ENCODE data around the gene CHST14.
A peak's percentile ranks its signal among the peaks of the same experiment; 100 is the strongest.

The CHST14 gene, protein sequence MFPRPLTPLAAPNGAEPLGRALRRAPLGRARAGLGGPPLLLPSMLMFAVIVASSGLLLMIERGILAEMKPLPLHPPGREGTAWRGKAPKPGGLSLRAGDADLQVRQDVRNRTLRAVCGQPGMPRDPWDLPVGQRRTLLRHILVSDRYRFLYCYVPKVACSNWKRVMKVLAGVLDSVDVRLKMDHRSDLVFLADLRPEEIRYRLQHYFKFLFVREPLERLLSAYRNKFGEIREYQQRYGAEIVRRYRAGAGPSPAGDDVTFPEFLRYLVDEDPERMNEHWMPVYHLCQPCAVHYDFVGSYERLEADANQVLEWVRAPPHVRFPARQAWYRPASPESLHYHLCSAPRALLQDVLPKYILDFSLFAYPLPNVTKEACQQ

DNA sequence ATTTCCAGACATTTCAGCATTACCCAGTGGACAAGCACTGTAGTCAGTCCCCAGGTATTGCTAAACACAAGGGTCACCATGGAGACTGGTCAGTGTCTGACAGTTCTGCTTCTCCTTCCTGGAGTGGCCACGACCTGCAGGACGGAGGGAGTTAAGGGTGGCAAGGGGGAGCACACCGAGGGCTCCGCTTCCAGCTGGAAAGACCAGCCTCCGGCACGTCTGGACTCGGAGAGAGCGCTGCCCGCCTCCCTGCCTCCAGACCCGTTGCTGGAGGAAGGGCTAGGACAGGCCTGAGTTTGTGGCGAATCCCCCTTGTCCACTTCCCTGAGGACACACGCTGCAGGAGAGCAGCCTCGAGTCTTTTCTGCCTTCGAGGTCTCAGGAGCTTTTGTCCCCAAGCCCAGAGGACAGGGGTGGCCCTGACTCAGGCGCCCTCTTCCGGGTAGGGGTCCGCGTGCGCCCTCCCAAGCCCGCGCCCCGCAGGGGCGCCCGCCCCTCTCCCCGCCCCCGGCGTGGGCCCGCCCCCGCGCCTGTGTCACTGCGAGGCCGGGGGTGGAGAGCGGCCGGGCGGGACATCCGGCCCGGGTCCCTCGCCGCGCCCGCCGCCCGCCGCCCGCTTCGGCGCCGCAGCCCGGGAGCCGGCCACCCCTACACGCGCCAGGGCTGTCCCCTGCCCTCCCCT lies at the start of gene CHST14:
TSS of gene CHST14 (plus strand) at position 562 of the 682 bp plus-strand sequence. CDS start 230 bp downstream, outside the sequence.
- peak; percentile 74 for DNase-seq (ENCODE audit: low read depth, low spot score)

DNA sequence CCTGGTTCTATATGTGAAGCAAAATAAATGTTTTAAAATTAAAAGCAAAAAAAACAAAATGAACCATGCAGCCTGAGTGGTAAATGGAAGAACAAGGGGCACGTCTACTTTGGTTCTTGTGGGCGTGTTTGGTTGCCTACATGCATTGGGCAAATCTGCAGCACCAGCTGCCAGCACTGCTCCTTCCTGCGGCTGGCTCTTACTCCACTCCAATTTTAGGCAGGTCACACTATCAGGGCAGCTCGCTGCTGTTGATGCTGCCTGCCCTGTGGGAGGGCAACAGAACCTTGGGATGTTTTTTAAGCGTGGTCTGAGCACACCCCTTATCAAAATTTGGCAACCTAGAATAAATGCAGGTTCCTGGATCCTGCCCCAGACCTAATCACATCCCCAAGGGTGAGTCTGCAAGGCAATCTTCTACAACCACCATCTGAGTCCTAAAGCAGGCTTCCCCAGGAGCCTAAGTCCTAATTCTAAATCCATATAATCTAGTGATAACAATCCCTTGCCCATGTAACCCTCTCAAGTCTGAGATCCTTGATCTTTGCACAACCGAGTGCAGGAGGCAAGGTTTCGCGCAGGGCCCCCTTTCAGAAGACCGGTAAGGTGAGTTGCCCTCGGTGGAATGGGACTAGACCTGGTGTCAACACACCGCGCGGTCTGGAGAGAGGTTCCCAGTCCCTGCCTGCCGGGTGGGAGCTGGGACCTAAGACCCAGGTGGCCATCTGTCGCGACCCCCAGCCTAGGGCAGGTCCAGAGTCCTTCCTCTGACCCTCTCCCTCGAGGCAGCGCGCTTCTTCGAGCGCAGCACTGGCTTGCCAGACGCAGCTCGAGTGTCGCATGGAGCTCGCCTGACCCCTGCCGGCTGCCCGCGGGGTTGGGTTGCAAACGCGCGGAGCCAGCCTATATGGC lies 49.3 kb upstream of the CHST14 start:
- peak; percentile 83 for DNase-seq (ENCODE audit: low read depth, low spot score)

DNA sequence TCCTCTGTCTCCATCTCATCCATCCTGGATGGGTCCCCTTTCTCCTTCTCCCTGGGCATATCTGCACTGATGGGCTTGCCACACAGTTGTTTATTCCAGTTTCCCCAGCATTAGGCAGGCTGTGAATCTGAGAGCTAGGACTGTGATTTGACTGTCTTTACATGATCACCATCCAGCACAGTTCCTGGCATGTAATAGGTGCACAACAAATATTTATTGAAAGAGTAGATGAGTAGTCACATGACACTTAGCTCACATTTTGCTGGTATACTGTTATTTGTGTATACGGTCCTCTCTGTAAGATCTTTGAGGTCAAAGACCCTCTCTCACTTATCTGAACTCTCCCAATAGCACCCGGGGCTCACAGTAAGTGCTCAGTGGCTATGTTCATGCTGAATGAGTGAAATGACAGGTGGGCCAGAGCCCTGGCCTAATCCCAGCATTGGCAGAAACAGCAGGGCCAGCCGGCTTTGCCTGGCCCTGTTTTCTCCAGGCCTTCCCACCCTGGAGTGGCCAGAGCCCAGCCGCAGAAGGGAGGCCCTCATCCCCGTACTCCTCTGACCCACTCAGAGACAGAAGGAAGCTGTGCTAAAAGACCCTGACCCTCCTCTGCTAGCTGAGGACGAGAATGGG lies 46.2 kb upstream of the CHST14 start:
- no peak for DNase-seq (ENCODE audit: low read depth, low spot score)

DNA sequence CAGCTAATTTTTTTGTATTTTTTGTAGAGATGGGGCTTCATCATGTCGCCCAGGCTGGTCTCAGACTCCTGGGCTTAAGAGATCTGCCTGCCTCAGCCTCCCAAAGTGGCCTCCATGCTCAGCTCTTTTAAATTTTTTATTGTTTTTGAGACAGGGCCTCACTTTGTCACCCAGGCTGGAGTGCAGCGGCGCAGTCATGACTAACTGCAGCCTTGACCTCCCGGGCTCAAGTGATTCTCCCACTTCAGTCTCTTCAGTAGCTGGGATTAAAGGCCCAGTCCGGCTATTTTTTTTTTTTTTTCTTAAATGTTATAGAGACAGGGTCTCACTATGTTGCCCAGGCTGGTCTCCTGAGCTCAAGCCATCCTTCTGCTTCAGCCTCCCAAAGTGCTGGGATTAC lies 45.1 kb upstream of the CHST14 start:
- DNase-seq (ENCODE audit: low read depth, low spot score), result no peak

DNA sequence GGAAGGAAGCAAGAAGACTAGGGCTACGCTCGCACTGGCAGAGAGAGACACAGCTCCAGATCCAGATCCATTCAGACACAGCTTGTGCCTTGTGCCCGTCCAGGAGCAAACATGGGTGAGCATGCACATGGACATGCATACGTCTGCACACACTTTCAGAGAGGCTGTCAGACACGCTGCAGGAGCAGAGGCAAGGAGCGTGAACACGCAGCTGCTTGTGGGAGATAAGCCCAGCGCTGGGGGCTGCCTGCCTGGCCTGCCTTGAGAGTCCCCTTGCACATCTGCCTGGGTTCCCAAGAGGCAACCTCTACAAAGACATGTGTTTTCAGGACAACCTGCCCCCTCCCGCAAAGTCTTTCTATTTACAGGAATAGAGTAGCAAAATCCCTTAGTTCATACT lies 43.6 kb upstream of the CHST14 start:
- no peak for DNase-seq (ENCODE audit: low read depth, low spot score)

DNA sequence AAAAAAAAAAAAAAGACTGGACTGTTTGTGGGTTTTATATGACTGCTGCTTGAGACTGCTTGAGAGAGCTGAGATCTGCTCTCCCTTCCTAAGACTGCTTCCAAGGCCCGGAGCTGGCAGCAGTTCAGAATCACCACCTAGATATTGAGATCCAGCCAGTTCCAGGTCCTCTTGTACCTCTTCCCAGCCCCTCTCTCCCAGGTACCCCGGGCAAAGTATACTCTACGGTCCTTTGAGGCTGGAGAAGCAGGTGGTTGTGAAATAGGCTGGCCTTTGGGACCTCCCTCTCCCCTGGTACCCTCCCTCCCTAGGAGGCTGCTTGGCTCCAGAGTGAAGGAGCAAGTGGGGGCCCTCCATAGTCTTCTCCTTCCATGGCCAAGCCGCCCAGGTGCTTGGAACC lies 42.6 kb upstream of the CHST14 start:
- no peak for DNase-seq (ENCODE audit: low read depth, low spot score)

DNA sequence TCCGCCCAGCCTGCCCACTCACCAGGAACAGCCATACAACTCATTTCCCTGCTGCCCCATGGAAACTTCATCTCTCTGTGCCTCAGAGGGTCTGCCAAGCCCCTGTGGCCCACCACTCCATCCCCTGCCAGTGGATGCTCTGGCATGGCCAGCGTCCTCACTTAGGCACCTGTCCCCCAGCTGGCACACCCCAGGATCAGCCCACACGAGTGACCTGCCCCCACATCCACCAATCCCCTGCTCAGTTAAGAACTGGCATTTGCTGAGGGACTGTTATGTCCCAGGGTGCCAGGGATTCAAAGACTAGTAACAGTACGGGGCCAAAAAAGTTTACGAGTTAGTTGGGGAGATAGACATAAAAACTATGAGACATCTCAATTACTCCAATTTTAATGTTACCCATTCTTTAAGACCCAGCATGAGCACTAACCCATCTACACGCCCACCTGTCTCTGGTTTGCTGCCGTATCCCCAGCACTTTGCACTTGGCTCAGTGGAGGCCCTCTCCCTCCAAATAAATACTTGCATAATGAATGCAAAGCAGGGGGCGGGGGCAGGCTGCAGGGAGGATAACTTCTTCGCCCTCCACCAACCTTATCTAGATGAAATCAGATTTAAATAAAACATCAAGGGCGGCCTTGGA lies 41.6 kb upstream of the CHST14 start:
- no peak for DNase-seq (ENCODE audit: low read depth, low spot score)

DNA sequence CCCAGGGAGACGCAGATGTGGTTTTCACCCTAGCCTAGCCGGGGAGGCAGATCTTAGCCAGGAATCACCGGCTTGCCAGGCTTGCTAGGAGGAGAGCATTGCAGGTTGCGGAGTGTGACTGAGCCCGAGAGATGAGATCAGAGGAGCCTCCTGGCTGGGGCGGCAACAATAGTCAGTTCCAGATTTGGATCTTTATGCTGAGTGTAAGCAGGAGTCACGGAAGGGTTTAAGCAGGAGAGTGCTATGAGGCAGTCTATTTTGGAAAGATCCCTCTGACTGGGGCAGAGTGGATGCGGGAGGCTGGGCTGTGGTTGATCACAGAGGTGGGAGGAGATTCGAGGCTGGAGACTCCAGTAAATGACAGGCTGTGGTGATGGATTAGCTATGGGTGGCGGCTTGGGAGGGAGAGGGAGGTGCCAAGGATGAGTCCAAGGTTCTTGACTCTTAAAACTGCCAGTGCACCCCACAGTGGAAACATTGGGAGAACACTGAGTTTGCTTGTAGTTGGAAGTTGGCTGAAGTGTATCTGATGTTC lies 40.4 kb upstream of the CHST14 start:
- DNase-seq (ENCODE audit: low read depth, low spot score), result no peak

DNA sequence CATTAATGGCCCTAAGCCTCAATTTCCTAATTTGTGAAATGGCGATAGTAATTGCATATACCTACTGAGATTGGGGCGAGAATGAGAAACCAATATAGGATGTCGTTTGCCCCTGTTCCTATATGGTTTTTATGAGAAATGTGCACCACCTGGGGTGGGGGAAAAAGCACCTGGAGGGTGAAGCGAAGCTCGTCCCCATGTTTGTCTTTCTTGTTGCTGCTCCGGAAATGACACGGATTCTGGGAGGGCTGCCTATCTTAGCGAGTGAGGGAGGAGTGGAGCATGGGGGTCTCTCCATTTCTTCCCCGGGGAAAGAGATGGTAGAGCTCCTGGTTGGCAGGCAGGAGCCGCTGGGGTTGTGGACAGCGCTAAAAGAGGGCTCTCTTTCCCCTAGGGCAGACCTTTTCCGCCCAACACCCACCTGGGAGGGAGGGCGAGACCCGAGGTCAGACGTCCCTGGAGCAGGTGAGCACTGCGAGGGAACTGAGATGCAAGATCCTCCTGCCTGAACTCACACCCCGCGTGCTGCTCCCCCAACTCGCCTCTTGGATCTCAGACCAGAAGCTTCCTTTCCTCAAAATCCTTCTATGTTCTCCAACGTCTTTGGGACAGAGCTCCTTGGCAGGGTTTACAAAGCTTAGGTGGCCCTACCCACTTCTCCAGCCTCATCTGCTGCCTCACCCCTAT lies 35.6 kb upstream of the CHST14 start:
- DNase-seq (ENCODE audit: low read depth, low spot score), result no peak

DNA sequence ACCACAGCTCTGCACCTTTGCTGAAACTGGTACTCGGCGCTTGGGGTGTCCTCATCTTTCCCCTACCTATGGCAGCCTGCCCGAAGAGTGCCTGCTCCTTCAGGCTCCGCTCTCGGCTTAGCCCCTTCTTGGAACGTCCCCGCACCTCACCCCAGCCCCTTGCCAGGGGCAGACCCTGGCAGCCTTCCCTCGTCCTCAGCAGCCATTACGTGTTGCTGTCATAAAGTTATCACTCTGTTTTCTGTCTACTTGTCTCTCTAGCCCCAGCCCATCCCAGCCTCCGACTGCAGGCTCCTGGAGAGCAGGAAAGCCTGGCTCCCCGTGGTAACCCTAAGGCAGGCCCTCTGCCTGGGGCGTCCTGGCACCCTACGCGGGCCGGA lies 35.1 kb upstream of the CHST14 start:
- DNase-seq (ENCODE audit: low read depth, low spot score), result no peak

DNA sequence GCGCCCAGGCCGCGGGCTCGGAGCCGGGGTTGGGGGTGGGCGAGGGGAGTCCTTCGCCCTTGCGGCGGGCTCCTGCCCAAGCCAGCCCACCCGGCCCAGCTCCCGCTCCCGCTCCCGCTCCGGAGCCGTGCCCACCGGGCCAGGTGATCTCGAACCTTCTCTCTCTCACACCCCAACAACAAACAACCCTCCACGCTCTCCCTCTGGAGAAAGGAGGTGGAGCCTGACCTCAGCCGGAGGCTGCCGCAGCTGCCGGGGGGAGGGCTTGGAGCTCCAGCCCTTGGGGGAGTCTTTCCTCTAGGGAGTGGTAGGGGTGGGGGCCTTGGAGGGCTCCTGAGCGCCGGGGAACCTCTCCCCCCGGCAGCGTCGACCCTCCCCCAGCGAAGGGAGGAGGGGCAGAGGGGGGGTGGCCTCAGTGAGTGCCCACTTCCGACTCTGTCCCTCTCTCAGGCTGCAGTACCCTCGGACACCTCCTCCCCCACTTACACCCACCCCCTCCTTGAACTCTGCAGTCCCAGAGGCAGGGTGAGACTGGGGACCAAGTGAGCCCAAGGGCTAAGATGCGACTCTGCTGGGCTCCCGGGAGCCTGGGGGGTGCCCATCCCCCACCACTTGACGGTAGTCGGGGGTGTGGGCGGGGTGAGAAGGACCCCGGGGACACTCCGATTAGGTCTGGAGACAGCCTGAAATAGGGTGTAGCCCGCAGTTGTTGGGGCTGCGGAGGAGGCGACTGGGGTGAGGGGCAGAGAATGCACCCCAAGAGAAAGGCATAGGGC lies 34.5 kb upstream of the CHST14 start:
- no peak for DNase-seq (ENCODE audit: low read depth, low spot score)

DNA sequence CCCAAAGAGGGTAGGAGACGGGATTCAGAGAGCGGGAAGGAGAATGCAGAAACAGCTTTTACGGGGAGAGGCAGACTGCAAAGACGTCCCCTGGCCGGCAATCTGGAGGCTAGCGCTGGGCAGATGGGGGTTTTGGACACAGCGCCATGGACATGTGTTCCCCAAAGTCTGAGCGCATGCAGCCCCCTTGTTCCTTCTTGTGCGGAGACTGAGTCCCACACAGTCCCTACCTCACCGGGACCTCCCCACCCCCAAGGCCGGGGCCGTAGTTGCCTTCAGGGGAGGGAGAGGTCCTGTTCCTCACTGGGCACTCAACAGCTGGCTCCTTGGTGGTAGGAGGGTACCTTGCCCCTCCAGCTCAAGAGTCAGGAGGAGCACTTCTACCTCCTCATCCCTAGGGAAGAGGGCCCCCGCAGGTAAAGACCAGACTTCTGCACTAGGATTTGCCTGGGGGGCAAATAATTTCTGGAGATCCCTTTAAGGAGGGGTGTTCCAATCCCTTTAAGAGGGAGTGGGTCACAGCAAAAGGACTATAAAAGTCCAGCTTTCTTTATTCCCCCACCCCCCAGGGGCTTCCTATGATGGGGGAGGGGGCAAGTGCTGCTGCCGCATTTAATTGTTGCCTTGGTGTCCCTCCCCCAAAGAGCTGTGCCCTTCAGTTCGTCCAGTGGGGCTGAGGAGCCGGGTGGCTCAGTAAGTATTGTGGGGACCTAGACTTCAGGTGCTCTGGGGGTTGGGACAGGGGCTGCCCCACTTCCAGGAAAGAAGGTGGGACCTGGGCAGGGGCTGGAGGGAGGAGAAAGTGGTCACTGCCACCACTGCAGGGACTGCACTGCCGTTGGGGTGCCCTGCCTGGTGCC lies 33.7 kb upstream of the CHST14 start:
- no peak for DNase-seq (ENCODE audit: low read depth, low spot score)

DNA sequence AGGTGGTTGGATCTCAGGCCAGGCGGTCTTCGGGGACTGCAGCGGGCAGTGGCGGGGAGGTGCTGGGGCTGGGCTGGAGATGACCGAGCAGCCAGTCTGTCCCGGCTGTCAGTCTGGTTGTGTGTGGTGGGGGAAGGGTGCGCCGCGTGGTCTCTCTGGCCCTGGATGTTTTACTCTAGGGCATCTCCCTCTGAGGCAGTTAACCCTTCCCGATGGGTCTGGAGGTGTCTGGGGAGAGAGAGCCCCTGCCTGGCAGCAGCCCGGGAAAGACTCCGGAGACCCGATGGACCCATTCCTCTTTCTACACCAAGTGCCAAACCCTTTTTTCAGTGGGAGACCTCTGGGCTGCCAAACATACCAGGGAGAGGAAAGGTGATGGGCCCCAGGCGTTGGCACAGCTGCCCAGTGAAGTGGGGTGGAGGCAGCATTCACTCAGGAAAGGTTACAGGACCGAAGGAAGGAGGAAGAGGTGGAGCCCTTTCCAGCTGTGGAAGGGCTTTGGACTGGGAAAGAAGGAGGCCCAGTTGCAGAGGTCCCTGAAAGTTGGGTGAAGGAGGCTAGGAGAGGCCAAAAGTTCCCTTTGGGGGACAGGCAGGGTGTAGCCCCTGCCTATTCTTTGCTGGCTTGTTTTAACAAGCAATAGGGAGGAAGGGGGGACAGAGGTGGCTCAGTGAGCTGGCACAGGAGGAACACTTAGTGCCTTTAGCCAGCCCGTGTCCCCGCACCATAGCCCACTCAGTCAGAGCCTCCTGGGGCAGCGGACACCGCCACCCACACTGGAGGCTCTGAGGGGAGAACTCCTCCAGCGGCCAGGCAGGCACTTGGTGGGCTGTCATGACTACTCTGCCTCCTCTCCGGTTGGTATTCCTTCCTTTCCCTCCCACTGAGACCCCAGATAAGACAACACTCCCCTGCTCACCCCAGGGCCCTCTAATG lies 32.8 kb upstream of the CHST14 start:
- no peak for DNase-seq (ENCODE audit: low read depth, low spot score)

DNA sequence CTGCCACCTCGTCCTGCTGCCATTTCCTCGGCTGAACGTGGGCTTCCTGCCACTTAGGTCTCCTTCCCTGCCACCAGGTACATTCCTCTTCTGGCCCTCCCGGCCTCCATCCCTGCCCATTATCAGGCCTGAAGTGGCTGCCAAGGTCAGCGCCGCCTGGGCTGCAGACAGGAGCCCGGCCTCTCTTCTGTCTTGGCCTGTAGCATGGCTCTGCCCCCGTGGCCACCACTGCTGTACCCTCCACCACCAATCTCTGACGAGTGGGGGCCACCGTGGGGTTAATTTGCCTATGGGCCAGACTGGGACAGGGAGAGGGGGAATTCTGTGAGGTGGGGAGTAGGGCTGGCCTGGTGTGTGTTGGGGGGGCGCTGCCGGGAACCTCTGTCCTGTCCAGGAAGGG lies 32.1 kb upstream of the CHST14 start:
- no peak for DNase-seq (ENCODE audit: low read depth, low spot score)

DNA sequence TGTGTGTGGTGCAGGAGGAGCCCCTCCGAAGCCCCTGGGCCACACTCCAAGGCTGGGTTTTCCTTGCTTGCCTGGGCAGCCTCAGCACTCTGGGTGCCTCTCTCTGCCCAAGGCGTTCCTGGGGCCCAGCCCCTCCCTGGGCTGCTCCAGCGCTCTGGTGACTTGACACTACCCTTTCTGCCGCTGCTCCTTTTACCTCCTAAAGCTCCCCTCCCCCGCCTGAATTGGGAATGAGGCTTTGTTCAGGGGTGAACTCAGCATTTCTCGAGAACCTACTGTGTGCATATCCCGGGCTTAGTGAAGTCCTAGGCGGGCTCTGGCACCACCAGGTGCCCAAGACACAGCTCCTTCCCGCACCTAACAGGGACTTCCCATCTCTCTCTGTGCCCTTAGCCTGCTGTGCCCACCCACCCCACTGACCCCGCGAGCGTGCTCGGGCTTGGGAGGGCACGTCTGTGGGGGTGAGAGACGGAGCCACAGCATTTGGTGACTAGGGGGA lies 31.3 kb upstream of the CHST14 start:
- peak; percentile 41 for DNase-seq (ENCODE audit: low read depth, low spot score)

DNA sequence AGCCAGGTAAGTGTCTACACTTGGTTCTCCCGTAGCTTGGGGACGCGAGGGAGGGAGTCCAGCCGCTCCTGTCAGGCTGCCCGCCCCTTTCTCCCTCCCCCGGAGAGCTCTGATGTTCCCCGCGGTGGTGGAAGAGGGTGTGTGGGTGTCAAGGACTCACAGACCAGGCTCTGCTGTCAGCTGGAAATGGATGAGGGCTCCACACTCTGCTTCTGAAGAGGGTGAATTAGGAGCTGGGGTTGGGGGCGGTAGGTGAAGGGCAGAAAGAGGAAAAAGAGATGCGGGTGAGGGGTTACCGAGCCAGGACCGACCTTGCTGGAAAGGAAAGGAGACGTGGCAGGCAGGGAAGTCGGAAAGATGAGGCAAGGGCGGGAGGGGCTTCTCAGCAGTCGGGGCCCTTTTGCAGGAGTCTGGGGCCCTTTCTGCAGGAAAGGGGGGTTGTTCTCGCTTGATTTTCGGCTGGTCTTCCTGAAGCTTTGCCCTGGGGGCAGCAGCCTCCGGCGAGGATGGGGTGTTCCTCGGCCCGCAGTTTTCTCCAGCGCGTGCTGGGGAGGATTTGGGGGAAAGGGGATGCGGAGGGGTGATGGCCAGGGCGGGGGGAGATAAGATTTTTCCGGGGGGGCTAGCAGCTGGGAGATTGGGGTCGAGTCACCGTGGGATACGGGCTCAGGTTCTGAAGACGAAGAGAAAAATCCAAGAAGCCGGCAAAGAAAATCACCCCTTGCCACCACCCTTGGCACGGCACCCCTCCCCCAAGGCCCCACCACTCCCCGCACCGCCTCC lies 30.6 kb upstream of the CHST14 start:
- DNase-seq (ENCODE audit: low read depth, low spot score), result peak; percentile 62
